Ovary (tissue), 9 donors: ENCODE measurements around the gene SYT9. TPM values are rescaled to one million over a fixed set of nuclear protein-coding genes. Genes with fewer than 3 reads are reported as not detected.

Source experiments
- DNase-seq, 5 donors: peaks; one replicate each; pipeline ENCODE4 v3.0.0-alpha.2; 2019 to 2020
- H3K27ac ChIP-seq, 2 donors: fragments of 200-600 bp; one replicate each; pipeline versions ENCODE4 v1.5.1 to v1.8.0; 2019 to 2022
- H3K27me3 ChIP-seq: fragments of 200-600 bp; one replicate; pipeline ENCODE4 v1.8.0; 2022
- H3K36me3 ChIP-seq: fragments of 200-600 bp; sonication (generic); one replicate; pipeline ENCODE4 v1.5.1; 2019
- H3K4me1 ChIP-seq: one replicate; pipeline ENCODE4 v1.8.1; 2013; ENCODE audit warnings: mild to moderate bottlenecking, moderate library complexity; ENCODE audit not compliant: insufficient read depth
- H3K4me3 ChIP-seq: fragments of 200-600 bp; sonication (generic); one replicate; pipeline ENCODE4 v1.5.1; 2017
- H3K9me3 ChIP-seq, 2 donors: fragments of 200-600 bp in 1 of 2; sonication (generic) in 1 of 2; one replicate each; pipeline versions ENCODE4 v1.5.1 to v1.8.1; 2013 to 2019; ENCODE audit warnings: mild to moderate bottlenecking in 1 of 2, moderate library complexity in 1 of 2
- CTCF ChIP-seq, 3 donors: fragments of 450-650 bp in 2 of 3; fragments of 200-600 bp in 1 of 3; IDR thresholded peaks; one replicate each; pipeline versions ENCODE4 v1.5.1 to v1.8.0; 2016 to 2022; ENCODE audit warnings: antibody characterized with exemption in 3 of 3, mild to moderate bottlenecking in 1 of 3
- EP300 ChIP-seq: sonication (generic); formaldehyde crosslinking; IDR thresholded peaks from one replicate; pipeline ENCODE4 v1.6.1; 2017; ENCODE audit warnings: antibody characterized with exemption
- POLR2A ChIP-seq: fragments of 450-650 bp; IDR thresholded peaks from one replicate; pipeline ENCODE4 v1.6.1; 2017; ENCODE audit warnings: antibody characterized with exemption, mild to moderate bottlenecking, moderate library complexity
- WGBS, 3 donors: extraction: QIAGEN DNeasy Blood & Tissue Kit in 1 of 3; methylation state at CpG; one replicate each; pipeline versions ENCODE4 v1.1.5 to v1.1.7; 2013 to 2017; 5-methylcytosine and 5-hydroxymethylcytosine counted together
- intact Hi-C, 4 donors: fragments of 100-400 bp; cut with DNase I; formaldehyde crosslinking; loops; one replicate each; pipeline versions ENCODE4 v1.11.0 to v1.15.1; 2022 to 2023
- polyA plus RNA-seq, 2 donors: library from polyadenylated mRNA; stranded (reverse); fragments of 200-250 nt in 1 of 2; fragments of 350-450 nt in 1 of 2; fragmentation: Illumina TruSeq in 1 of 2; extraction: RNeasy Lipid Tissue Mini Kit (QIAGEN cat#74804) in 1 of 2; gene quantifications; one replicate each; pipeline ENCODE4 v1.2.3, GENCODE V29; 2013 to 2014
- total RNA-seq, 7 donors: library from RNA; depleted of rRNA in 2 of 7; stranded (reverse); fragments of >200 nt in 2 of 7; fragmentation: NEBNext Ultra II Directional in 3 of 7; extraction: Animal tissue kit (Norgen Biotek cat#: 25700) in 3 of 7; gene quantifications; one replicate each; pipeline versions ENCODE4 v1.1.0 to v1.2.4, GENCODE V29; 2016 to 2023
- donor health status: DM: no; HTN: no; CAD: no; lungs with moderate emphysema.
- donor health status: DM: no; HTN: no; CAD: no.
- donor health status: Bipolar disorder and iron deficiency.
- donor health status: DM: yes; HTN: yes; CAD: no.
- donor health status: DM: no; HTN: no; CAD: no.
- donor health status: DM: yes; HTN: yes; CAD: no.

Gene SYT9
- total and polyA plus RNA-seq, 9 donors = 0.05 to 0.48 (median 0.13) TPM; not detected in 3

DNA sequence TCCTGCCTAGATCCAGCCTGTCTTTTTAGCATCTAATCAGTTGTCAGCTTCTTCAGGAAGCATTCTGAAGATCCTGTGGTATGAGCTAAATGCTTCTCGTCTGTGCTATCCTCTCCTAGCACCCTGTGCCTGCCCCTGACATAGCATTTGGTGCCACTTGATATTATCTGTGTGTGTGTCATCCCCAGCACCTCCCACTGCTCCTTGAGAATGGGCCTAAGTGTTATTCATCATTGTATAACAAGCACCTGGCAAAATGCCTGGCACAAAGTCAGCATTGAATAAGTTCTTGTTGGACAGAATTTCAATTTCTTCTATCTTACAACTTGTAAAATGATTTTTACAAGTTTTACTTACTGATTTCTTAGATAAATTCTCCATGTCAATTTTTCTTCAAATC is 205.5 kb downstream of the SYT9 start:
- no peak for DNase-seq
- H3K4me1 ChIP-seq = no peaks in the 10 kb centered on the region
- no peaks in the 10 kb centered on the region for H3K36me3 ChIP-seq
- H3K27me3 ChIP-seq = no peaks in the 10 kb centered on the region
- 77 to 91% (median 78%) methylated on average over 1 of the region's 1 CpG for WGBS, 3 donors
- no peak overlapping the region for H3K27ac ChIP-seq
- TF ChIP-seq CTCF (IDR thresholded peaks at IDR 0.05) (no peak), EP300 (no peak), POLR2A (no peak)
- intact Hi-C loops = no loop called here
- no peak overlapping the region for H3K4me3 ChIP-seq
- H3K9me3 ChIP-seq = no peaks in the 10 kb centered on the region

DNA sequence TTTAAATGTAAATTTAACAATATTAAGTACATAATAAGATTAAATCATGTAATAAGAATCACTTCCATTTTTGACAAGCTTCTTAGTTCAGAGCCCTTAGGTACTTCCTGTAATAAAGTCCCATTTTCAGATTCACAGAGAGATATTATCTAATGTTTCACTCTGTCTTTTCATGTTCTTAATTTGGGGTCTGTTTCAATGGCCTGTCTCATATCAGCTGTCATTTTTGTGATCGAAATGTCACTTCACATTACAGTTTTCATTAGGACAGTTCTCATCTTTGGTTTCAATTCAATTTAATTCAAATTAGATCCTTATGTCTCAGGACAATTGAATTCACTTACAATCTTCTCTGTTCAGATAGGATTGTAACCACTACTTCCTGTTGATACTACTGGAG is 211.0 kb downstream of the SYT9 start:
- WGBS, 3 donors = 90 to 95% (median 92%) methylated on average over 1 of the region's 1 CpG
- Histone ChIP-seq H3K27ac (no peak overlapping the region), H3K27me3 (no peaks in the 10 kb centered on the region), H3K4me3 (no peak overlapping the region), H3K4me1 (no peaks in the 10 kb centered on the region), H3K9me3 (no peaks in the 10 kb centered on the region), H3K36me3 (no peaks in the 10 kb centered on the region)
- intact Hi-C loops = no loop called here
- TF ChIP-seq POLR2A (no peak), CTCF (IDR thresholded peaks at IDR 0.05) (no peak), EP300 (no peak)
- DNase-seq = no peak

- no peaks in the 10 kb centered on the region for H3K27me3 ChIP-seq
- intact Hi-C loops = no loop called here
- H3K36me3 ChIP-seq = no peaks in the 10 kb centered on the region
- H3K27ac ChIP-seq = no peak overlapping the region
- WGBS, 3 donors = 90 to 92% (median 92%) methylated on average over 2 of the region's 2 CpGs
- DNase-seq = no peak
- no peak overlapping the region for H3K4me3 ChIP-seq
- no peak for TF ChIP-seq EP300
- H3K9me3 ChIP-seq = no peaks in the 10 kb centered on the region
- no peaks in the 10 kb centered on the region for H3K4me1 ChIP-seq
These were observed 215.9 kb downstream of the SYT9 start for GRCh38 chr11:7467652-7468051.

DNA sequence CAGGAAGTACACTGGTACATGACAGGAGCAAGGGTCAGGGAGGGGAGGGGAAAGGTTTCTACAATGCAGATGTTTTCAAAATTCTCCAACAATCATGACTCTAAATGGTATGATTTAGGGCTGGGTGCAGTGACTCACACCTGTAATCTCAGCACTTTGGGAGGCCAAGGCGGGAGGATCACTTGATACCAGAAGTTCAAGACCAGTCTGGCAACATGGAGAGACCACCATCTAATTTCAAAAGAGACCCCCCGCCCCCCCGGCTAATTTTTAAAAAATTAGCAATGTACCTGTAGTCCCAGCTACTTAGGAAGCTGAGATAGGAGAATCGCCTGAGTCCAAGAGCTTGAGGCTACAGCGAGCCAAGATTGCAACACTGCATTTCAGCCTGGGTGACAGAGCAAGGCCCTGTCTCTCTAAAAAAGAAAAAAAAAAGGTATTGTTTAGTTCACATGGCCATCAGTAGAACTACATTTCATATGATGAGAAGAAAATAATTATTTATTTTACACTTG is 217.7 kb downstream of the SYT9 start:
- WGBS, 3 donors = 89 to 91% (median 90%) methylated on average over 5 of the region's 5 CpGs
- intact Hi-C loops = no loop called here
- H3K36me3 ChIP-seq = no peaks in the 10 kb centered on the region
- H3K27ac ChIP-seq = no peak overlapping the region
- H3K27me3 ChIP-seq = no peaks in the 10 kb centered on the region
- TF ChIP-seq EP300 = no peak
- TF ChIP-seq POLR2A = no peak
- H3K4me1 ChIP-seq = no peaks in the 10 kb centered on the region
- DNase-seq = no peak
- no peaks in the 10 kb centered on the region for H3K9me3 ChIP-seq
- no peak overlapping the region for H3K4me3 ChIP-seq

DNA sequence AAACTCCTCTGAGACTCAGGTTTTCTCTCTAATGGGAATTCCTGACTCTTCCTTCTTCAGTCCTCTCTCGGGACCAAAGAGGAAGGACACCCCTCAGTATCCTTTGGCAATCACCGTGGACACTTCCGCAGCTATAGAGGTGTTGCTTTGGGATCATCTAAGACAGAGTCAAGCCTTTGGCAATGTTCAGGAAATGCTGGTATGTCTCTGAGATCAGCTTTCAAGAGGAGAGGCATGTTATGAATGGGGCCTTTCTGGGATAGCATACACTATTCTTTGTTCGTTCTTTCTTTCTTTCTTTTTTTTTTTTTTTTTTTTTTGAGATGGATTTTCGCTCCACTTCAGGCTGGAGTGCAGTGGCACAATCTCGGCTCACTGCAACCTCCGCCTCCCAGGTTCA is 219.4 kb downstream of the SYT9 start:
- intact Hi-C loops = no loop called here
- DNase-seq = no peak
- 90 to 91% (median 91%) methylated on average over 7 of the region's 7 CpGs for WGBS, 3 donors

More for the DNA sequence above, 219.4 kb downstream of the SYT9 start:
- no peaks in the 10 kb centered on the region for H3K27me3 ChIP-seq
- H3K4me1 ChIP-seq = no peaks in the 10 kb centered on the region
- TF ChIP-seq CTCF (IDR thresholded peaks at IDR 0.05) (no peak), POLR2A (no peak), EP300 (no peak)
- H3K9me3 ChIP-seq = no peaks in the 10 kb centered on the region
- H3K4me3 ChIP-seq = no peak overlapping the region
- H3K27ac ChIP-seq = no peak overlapping the region
- no peaks in the 10 kb centered on the region for H3K36me3 ChIP-seq
